Mesodermal cell (in vitro differentiated cells): ENCODE results near the gene KDM4B.

Source experiments
- H3K27ac ChIP-seq: 2 replicates; pipeline ENCODE4 v1.7.0; 2013; ENCODE audit warnings: mild to moderate bottlenecking, low read depth, low read length, moderate library complexity; ENCODE audit not compliant: severe bottlenecking
- H3K36me3 ChIP-seq: 2 replicates; pipeline ENCODE4 v1.7.1; 2013; ENCODE audit warnings: mild to moderate bottlenecking, low read length, moderate library complexity; ENCODE audit not compliant: control insufficient read depth, insufficient read depth
- H3K4me1 ChIP-seq: one replicate; pipeline ENCODE4 v1.7.1; 2013; ENCODE audit warnings: mild to moderate bottlenecking, low read length; ENCODE audit not compliant: insufficient read depth, control insufficient read depth, poor library complexity, severe bottlenecking
- H3K4me3 ChIP-seq: 2 replicates; pipeline ENCODE4 v1.7.0; 2013; ENCODE audit warnings: low read length, control low read depth, mild to moderate bottlenecking; ENCODE audit not compliant: insufficient read depth, poor library complexity, severe bottlenecking; ENCODE audit errors: extremely low read depth
- H3K9me3 ChIP-seq: 2 replicates; pipeline ENCODE4 v1.7.1; 2013; ENCODE audit warnings: mild to moderate bottlenecking, low read length, moderate library complexity; ENCODE audit not compliant: control insufficient read depth
- WGBS, 2 experiments: methylation state at CpG; one replicate each; pipeline ENCODE4 v1.1.5; 2013; ENCODE audit warnings: missing lambda C conversion rate in 2 of 2; ENCODE audit not compliant: insufficient coverage in 2 of 2; 5-methylcytosine and 5-hydroxymethylcytosine counted together

The KDM4B gene

DNA sequence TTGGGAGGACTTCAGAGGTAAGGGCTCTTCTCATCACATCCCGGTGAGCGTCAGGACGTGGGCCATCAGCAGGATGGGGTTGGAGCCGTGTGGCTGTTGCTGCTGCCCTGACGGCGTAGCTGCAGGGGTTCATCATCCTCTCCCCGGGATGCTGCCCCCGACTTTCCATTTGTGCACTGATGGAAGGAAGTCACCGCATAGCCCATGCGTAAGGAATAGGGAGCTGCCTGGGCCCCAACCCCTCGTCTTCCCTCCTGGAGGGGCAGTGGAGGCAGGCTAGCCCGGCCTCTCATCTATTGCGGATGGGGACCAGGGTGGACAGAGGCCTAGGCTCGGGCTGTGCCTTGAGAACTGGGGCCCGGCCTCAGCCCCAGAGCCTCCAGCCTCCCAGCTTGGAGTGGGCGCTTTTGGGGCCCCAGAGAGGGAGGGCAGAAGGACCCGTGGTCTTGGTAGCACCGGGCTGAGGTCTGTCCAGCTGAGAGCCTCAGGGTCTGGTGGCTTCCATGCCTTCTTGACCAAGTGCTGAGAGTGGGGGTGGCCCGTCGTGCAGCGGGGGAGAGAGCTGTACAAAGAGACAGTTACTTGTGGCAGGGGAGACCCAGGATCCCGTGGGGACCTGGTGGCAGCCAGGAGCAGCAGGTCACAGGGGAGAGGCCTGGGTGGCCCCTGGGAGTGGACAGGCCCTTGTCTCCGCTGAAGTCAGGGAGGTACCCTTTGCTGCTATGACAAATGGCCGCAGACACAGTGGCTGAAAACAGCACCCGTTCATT lies 44.0 kb downstream of the KDM4B start:
- H3K36me3 ChIP-seq, result peaks cover 51% of the 10 kb centered on the region
- no peaks in the 10 kb centered on the region for H3K9me3 ChIP-seq
- no peak overlapping the region for H3K27ac ChIP-seq
- H3K4me1 ChIP-seq, result no peaks in the 10 kb centered on the region
- no peak overlapping the region for H3K4me3 ChIP-seq
- WGBS, 2 experiments, result 95% methylated on average over 20 to 25 of the region's 25 CpGs

DNA sequence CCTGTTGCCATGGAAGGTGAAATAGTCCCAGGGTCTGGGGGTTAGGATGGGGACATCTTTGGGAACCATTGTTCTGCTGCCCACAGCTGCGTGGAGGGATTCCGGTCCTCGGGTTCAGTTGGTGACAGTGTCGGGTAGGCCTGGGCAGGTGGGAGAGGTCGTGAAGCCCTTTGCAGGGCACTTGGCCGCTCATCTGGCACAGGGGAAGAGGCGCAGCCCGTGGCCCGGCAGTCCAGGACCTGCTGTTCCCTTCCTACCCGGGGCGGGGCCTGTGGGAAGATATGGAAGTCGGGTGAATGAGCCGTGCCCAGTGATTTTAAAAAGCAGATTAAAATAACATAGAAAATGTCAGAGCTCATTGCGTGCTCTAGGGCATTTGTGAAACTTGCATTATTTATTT lies 44.8 kb downstream of the KDM4B start:
- Histone ChIP-seq H3K4me1 (no peaks in the 10 kb centered on the region), H3K4me3 (no peak overlapping the region), H3K36me3 (peaks cover 59% of the 10 kb centered on the region), H3K27ac (no peak overlapping the region), H3K9me3 (no peaks in the 10 kb centered on the region)
- WGBS, 2 experiments, result 96 to 98% methylated on average over 8 to 12 of the region's 14 CpGs

DNA sequence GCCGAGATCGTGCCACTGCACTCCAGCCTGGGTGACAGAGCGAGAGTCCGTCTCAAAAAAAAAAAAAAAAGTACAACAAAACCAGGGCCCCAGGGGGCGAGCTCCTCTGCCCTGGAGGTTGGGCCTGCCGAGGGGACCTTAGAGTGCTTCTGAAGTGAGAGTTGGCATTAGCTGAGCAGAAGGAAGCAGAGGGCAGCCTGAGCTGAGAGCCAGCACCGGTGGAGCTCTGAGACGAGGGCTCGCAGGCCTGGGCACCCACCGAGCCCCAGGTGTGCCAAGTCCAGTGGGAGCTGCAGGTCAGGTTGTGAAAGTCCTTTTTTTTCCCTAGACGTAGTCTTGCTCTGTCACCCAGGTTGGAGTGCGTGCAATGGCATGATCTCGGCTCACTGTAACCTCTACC lies 46.0 kb downstream of the KDM4B start:
- Histone ChIP-seq H3K27ac (no peak overlapping the region), H3K4me3 (no peak overlapping the region)
- 98% methylated on average over 8 to 11 of the region's 13 CpGs for WGBS, 2 experiments

DNA sequence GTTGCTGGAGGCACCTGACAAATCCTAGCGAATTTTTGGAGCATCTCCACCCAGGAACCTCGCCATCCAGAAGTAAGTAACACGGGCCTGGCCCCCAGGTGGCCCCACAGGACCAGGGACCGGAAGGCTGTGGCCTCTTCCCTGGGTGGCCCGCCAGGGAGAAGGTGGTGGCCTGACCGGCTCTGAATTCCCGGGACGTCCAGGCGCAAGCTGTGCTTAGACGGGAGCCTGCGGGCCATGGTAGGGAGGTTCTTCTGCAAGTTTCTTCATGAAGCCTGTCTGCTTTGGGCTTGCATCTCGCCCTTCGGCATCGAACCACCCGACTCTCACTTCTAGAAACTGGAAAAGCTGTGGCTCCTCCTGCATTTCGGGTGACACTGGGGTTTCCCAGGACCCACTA lies 47.4 kb downstream of the KDM4B start:
- no peaks in the 10 kb centered on the region for H3K9me3 ChIP-seq
- no peak overlapping the region for H3K27ac ChIP-seq
- peaks cover 58% of the 10 kb centered on the region for H3K36me3 ChIP-seq
- no peak overlapping the region for H3K4me3 ChIP-seq
- H3K4me1 ChIP-seq, result no peaks in the 10 kb centered on the region
- 92 to 94% methylated on average over 15 of the region's 16 CpGs for WGBS, 2 experiments

More for the DNA sequence above, 46.0 kb downstream of the KDM4B start:
- Histone ChIP-seq H3K36me3 (peaks cover 51% of the 10 kb centered on the region), H3K4me1 (no peaks in the 10 kb centered on the region), H3K9me3 (no peaks in the 10 kb centered on the region)

DNA sequence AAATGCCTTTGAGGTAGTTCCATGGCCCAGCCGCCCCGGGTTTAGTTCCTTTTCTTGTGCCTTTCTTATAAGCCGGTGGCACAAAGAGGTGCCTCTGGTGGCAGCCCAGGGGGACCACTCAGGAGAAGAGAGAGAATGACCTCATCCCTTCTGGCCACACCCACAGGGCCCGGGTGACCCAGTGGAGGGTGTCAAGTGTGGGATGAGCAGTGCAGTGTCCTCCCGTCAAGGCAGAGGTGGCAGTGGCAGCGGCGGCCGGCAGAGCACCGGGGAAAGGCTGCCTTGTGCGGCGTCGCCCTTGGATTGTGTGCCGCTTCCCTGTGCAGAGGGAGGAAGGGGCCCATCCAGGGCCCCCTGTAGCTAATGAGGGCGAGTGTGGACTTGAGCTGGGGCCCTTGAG lies 47.9 kb downstream of the KDM4B start:
- Histone ChIP-seq H3K9me3 (no peaks in the 10 kb centered on the region), H3K27ac (no peak overlapping the region), H3K4me3 (no peak overlapping the region), H3K4me1 (no peaks in the 10 kb centered on the region), H3K36me3 (peaks cover 60% of the 10 kb centered on the region)
- WGBS, 2 experiments, result 95 to 97% methylated on average over 12 to 13 of the region's 14 CpGs

DNA sequence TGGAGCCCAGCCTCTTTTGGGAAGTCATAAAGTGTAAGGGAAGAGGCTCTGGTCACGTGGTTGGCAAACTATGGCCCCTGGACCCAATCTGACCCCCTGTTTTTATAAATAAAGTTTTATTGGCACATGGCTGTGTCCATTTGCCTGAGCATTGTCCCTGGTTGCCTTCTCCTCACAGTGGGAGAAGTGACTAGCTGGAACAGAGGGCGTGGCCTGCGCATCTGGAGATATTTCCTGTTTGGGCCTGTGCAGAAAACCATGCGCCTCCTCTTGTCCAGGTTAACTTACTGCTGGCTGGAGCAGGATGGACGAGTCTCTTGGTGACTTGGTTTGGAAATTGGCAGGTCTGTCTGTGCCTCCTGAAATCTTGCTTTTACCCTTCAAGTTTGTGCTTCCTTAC lies 48.3 kb downstream of the KDM4B start:
- Histone ChIP-seq H3K9me3 (no peaks in the 10 kb centered on the region), H3K4me3 (no peak overlapping the region), H3K27ac (peak overlapping the region; percentile 10), H3K36me3 (peaks cover 60% of the 10 kb centered on the region), H3K4me1 (no peaks in the 10 kb centered on the region)
- WGBS, 2 experiments, result 84 to 89% methylated on average over 4 to 5 of the region's 5 CpGs

DNA sequence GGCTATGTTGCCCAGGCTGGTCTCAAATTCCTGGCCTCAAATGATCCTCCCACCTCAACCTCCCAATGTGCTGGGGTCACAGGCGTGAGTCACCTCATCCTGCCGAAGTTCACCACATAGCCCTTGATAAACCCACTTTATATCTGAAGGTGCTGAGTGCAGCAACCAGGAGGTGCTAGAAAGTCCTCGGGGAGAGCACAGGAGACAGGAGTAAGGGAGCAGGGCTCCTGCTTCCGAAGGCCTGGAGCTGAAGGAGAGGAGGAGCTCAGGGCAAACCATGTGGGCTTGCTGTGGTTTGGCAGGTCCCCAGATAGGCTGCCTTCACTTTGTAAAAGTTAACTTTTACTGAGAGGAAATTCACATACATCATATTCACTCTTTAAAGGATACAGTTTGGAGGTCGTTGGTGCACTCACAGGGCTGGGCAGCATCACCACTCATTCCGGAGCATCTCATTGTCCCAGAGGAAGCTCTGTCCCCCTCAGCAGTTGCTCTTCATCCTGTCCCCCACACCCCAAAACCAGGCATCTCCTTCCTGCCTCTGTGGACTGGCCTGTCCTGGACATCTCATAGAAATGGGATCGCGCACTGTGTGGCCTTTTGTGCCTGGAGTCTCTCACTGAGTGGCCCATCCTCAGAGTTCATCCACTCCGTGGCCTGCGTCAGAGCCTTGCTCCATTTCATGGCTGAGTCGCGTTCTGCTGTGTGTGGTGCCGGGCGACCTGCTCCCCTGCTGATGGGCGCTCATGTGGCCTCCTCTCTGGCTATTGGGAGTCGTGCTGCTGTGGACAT lies 49.5 kb downstream of the KDM4B start:
- no peak overlapping the region for H3K27ac ChIP-seq
- H3K4me3 ChIP-seq, result no peak overlapping the region
- H3K9me3 ChIP-seq, result no peaks in the 10 kb centered on the region
- 96 to 98% methylated on average over 6 to 13 of the region's 16 CpGs for WGBS, 2 experiments
- peaks cover 54% of the 10 kb centered on the region for H3K36me3 ChIP-seq
- H3K4me1 ChIP-seq, result no peaks in the 10 kb centered on the region

DNA sequence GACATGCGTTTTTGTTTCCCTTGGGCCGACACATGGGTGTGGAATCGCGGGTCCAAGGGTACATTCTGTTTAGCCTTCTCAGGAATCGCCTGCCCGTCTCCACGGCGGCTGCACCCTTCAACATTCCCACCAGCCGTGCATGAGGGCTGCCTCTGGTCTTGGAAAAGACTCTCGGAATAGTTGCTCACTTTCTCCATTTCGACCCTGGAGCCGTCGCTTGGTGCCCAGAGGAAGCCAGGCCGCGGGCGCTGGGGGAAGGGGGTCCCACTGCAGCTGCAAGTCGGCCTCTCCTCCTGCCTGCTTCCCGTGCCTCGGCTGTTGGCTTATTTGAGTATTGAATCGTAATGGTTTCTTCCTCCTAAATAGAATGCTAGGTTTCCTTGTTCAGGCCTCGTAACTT lies 51.5 kb downstream of the KDM4B start:
- Histone ChIP-seq H3K4me3 (no peak overlapping the region), H3K27ac (no peak overlapping the region), H3K36me3 (peaks cover 48% of the 10 kb centered on the region), H3K4me1 (no peaks in the 10 kb centered on the region), H3K9me3 (no peaks in the 10 kb centered on the region)
- WGBS, 2 experiments, result 88 to 94% methylated on average over 18 to 21 of the region's 21 CpGs

DNA sequence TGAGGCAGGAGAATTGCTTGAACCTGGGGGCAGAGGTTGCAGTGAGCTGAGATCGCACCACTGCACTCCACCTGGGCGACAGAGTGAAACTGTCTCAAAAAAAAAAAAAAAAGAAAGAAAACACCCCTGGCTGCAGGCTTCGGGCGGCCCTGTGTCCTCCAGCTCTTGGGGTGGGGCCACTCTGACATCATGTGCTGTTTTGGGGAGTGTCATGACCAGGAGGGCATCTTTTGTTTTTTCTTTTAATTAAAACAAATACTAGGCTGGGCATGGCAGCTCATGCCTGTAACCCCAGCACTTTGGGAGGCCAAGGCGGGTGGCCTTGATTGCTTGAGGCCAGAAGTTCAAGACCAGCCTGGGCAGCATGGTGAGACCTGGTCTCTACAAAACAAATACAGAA lies 52.1 kb downstream of the KDM4B start:
- no peaks in the 10 kb centered on the region for H3K9me3 ChIP-seq
- WGBS, 2 experiments, result 90 to 100% methylated on average over 1 of the region's 5 CpGs
- no peak overlapping the region for H3K27ac ChIP-seq
- peaks cover 41% of the 10 kb centered on the region for H3K36me3 ChIP-seq
- H3K4me1 ChIP-seq, result no peaks in the 10 kb centered on the region
- no peak overlapping the region for H3K4me3 ChIP-seq

DNA sequence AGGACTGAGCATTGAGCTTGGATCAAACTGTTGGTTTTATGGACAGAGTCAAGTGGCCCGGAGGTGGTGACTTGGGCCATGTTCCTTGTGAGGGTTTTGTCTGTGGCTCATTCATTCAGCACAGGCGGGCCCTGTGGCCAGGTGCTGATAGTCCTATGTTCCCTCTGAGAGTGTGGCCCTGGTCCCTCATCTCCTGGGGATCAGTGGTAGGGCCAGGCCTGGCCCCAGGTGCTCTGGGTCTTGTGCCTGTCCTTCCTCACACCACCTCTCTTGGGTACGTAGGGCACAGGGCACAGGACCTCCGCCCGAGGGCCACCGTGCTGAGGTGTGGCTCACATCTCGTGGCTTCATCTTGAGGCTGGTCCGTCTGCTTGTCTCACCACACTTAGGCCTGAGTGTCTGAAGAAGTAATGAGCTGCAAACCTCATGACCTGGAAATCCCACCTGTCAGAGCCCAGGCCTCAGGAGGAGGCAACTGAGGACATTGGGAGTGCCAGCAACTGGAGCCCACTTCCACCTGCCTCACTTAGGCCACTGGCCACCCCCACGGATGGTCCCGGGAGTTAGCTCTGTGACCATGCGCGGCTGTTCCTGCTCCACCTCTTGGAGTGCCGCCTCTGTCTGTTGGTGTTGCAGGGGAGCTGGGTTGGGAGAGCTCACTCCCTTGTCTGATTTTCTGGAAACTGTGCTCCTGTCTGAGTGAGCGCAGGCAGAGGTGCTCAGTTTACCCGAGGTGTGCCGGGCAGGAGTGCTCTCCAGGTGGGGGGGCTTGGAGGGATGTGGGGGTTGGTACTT lies 53.4 kb downstream of the KDM4B start:
- Histone ChIP-seq H3K9me3 (no peaks in the 10 kb centered on the region), H3K4me1 (no peaks in the 10 kb centered on the region), H3K27ac (no peak overlapping the region), H3K4me3 (no peak overlapping the region), H3K36me3 (peaks cover 31% of the 10 kb centered on the region)
- 96 to 98% methylated on average over 6 to 9 of the region's 16 CpGs for WGBS, 2 experiments
